HG03064 (cell line): Measurements from ENCODE around the gene CDK19.
"Not testable (repeated sequence)": the region's sequence is repeated elsewhere in the genome, so short reads cannot be mapped to it uniquely, and the experiment has no call there.

Experiments used
- ATAC-seq: cut with Tn5 transposase; IDR thresholded peaks from one replicate; pipeline ENCODE4 v1.9.1; 2021; ENCODE audit warnings: low read depth; ENCODE audit not compliant: unreplicated experiment

Gene CDK19

GRCh38 chr6:110633731-110634213, 181.5 kb downstream of the CDK19 start:
- ATAC-seq, result no peak

- ATAC-seq, result no peak
Measured at GRCh38 chr6:110629153-110629552, 186.1 kb downstream of the CDK19 start.

- no peak for ATAC-seq
Measured at GRCh38 chr6:110628330-110628729, 186.9 kb downstream of the CDK19 start.

- ATAC-seq, result no peak
Measured at GRCh38 chr6:110626442-110626841, 188.8 kb downstream of the CDK19 start.

- ATAC-seq, result no peak
Measured at GRCh38 chr6:110625883-110626282, 189.4 kb downstream of the CDK19 start.

- ATAC-seq, result no peak
Measured at GRCh38 chr6:110622912-110623578, 192.2 kb downstream of the CDK19 start.

- no peak for ATAC-seq
Measured at GRCh38 chr6:110621061-110621460, 194.2 kb downstream of the CDK19 start.

- no peak for ATAC-seq
Measured at GRCh38 chr6:110620065-110620464, 195.2 kb downstream of the CDK19 start.

- no peak for ATAC-seq
Measured at GRCh38 chr6:110619275-110619908, 195.9 kb downstream of the CDK19 start.

- no peak for ATAC-seq
Measured at GRCh38 chr6:110618591-110619267, 196.5 kb downstream of the CDK19 start.

- peak; percentile 76 for ATAC-seq
Measured at GRCh38 chr6:110617057-110617456, 198.2 kb downstream of the CDK19 start.

- no peak for ATAC-seq
Measured at GRCh38 chr6:110615722-110616121, 199.5 kb downstream of the CDK19 start.

- ATAC-seq, result no peak
Measured at GRCh38 chr6:110614586-110614985, 200.7 kb downstream of the CDK19 start.

GRCh38 chr6:110614106-110614505, 201.2 kb downstream of the CDK19 start:
- no peak for ATAC-seq

GRCh38 chr6:110613356-110613755, 201.9 kb downstream of the CDK19 start:
- no peak for ATAC-seq

GRCh38 chr6:110612298-110612697, 203.0 kb downstream of the CDK19 start:
- ATAC-seq, result no peak

GRCh38 chr6:110609101-110609500, 206.2 kb downstream of the CDK19 start:
- ATAC-seq, result no peak

GRCh38 chr6:110608151-110608550, 207.1 kb downstream of the CDK19 start:
- no peak for ATAC-seq

- ATAC-seq, result no peak
Measured at GRCh38 chr6:110606151-110606550, 209.1 kb downstream of the CDK19 start.

- not testable (repeated sequence) for ATAC-seq
Measured at GRCh38 chr6:110600640-110601039, 214.6 kb downstream of the CDK19 start.

GRCh38 chr6:110597761-110598160, 217.5 kb downstream of the CDK19 start:
- no peak for ATAC-seq

- ATAC-seq, result no peak
Measured at GRCh38 chr6:110596354-110596753, 218.9 kb downstream of the CDK19 start.
